MCF 10A (cell line): Measurements from ENCODE around the gene LONRF3. TPM values are rescaled to one million over a fixed set of nuclear protein-coding genes. Genes with fewer than 3 reads are reported as not detected.
A peak's percentile ranks its signal among the peaks of the same experiment; 100 is the strongest.

Source experiments
- BruUV-seq: library from RNA; stranded (reverse); fragments of 400-500 nt; replicated peaks from 2 replicates; lab custom pipeline; 2021; lab: Mats Ljungman, UMichigan
- CTCF ChIA-PET: fragments of 300-600 bp; sonication (Branson Sonifier 250); formaldehyde crosslinking; extraction: SDS; loops from one replicate; lab custom pipeline; 2021; ENCODE audit warnings: antibody characterized with exemption, inconsistent platforms; lab: Yijun Ruan, JAX
- POLR2A ChIA-PET: fragments of 300-600, 350-650 bp; sonication (Branson Sonifier 250); formaldehyde crosslinking; extraction: SDS; loops from one replicate; lab custom pipeline; 2020; ENCODE audit warnings: antibody characterized with exemption, inconsistent platforms; lab: Yijun Ruan, JAX
- DNase-seq: peaks from one replicate; pipeline ENCODE4 v3.0.0-alpha.2; 2018; ENCODE audit not compliant: unreplicated experiment
- H3K27ac Mint-ChIP-seq: one replicate; pipeline ENCODE4 v1.8.0; 2022; ENCODE audit warnings: mild to moderate bottlenecking, low read depth, mixed read lengths; ENCODE audit not compliant: unreplicated experiment
- H3K27me3 Mint-ChIP-seq: one replicate; pipeline ENCODE4 v1.8.0; 2022; ENCODE audit warnings: mixed read lengths; ENCODE audit not compliant: insufficient read depth, unreplicated experiment
- H3K36me3 Mint-ChIP-seq: one replicate; pipeline ENCODE4 v1.8.0; 2022; ENCODE audit warnings: mild to moderate bottlenecking, moderate library complexity, mixed read lengths; ENCODE audit not compliant: insufficient read depth, unreplicated experiment
- H3K4me1 Mint-ChIP-seq: one replicate; pipeline ENCODE4 v1.8.0; 2022; ENCODE audit warnings: mixed read lengths; ENCODE audit not compliant: insufficient read depth, unreplicated experiment
- H3K4me3 Mint-ChIP-seq: one replicate; pipeline ENCODE4 v1.8.0; 2022; ENCODE audit warnings: mild to moderate bottlenecking, moderate library complexity, mixed read lengths; ENCODE audit not compliant: unreplicated experiment
- H3K9me3 Mint-ChIP-seq: one replicate; pipeline ENCODE4 v1.8.0; 2022; ENCODE audit warnings: mixed read lengths; ENCODE audit not compliant: unreplicated experiment
- intact Hi-C: fragments of 100-400 bp; cut with micrococcal nuclease; formaldehyde crosslinking; loops from 2 replicates; pipeline ENCODE4 v1.14.1; 2022
- total RNA-seq: library from RNA; stranded (reverse); gene quantifications from 2 replicates; pipeline ENCODE4 v1.2.3, GENCODE V29; 2022
- TF ChIP-seq, protein P1 (sequence below): fragments of 200-600 bp; IDR thresholded peaks from one replicate; pipeline ENCODE4 v1.8.0; 2022; ENCODE audit warnings: antibody characterized with exemption, mild to moderate bottlenecking; ENCODE audit not compliant: unreplicated experiment

The LONRF3 gene
- total RNA-seq, 1 experiment from 2014 or later = 1.0 TPM

- peak overlapping the region; percentile 74 for H3K4me3 Mint-ChIP-seq
- no peaks in the 10 kb centered on the region for H3K9me3 Mint-ChIP-seq
- ChIA-PET CTCF (no interaction called here), POLR2A (interaction anchor here (0.6 kb wide), 1 partner anchor 89 kb away, joined by 3 read pairs; no protein-coding TSS in a partner anchor)
- H3K27ac Mint-ChIP-seq = no peak overlapping the region
- peaks cover 5% of the 10 kb centered on the region for H3K36me3 Mint-ChIP-seq
- intact Hi-C loops = no loop called here
- DNase-seq = peak; percentile 59
- H3K4me1 Mint-ChIP-seq = peaks cover 7% of the 10 kb centered on the region
- BruUV-seq = no TSS peak
- TF ChIP-seq, protein P1, sequence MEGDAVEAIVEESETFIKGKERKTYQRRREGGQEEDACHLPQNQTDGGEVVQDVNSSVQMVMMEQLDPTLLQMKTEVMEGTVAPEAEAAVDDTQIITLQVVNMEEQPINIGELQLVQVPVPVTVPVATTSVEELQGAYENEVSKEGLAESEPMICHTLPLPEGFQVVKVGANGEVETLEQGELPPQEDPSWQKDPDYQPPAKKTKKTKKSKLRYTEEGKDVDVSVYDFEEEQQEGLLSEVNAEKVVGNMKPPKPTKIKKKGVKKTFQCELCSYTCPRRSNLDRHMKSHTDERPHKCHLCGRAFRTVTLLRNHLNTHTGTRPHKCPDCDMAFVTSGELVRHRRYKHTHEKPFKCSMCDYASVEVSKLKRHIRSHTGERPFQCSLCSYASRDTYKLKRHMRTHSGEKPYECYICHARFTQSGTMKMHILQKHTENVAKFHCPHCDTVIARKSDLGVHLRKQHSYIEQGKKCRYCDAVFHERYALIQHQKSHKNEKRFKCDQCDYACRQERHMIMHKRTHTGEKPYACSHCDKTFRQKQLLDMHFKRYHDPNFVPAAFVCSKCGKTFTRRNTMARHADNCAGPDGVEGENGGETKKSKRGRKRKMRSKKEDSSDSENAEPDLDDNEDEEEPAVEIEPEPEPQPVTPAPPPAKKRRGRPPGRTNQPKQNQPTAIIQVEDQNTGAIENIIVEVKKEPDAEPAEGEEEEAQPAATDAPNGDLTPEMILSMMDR = no peak
- H3K27me3 Mint-ChIP-seq = peaks cover 26% of the 10 kb centered on the region
These were observed 1.6 kb downstream of the LONRF3 start for GRCh38 chrX:118975831-118976598.

DNA sequence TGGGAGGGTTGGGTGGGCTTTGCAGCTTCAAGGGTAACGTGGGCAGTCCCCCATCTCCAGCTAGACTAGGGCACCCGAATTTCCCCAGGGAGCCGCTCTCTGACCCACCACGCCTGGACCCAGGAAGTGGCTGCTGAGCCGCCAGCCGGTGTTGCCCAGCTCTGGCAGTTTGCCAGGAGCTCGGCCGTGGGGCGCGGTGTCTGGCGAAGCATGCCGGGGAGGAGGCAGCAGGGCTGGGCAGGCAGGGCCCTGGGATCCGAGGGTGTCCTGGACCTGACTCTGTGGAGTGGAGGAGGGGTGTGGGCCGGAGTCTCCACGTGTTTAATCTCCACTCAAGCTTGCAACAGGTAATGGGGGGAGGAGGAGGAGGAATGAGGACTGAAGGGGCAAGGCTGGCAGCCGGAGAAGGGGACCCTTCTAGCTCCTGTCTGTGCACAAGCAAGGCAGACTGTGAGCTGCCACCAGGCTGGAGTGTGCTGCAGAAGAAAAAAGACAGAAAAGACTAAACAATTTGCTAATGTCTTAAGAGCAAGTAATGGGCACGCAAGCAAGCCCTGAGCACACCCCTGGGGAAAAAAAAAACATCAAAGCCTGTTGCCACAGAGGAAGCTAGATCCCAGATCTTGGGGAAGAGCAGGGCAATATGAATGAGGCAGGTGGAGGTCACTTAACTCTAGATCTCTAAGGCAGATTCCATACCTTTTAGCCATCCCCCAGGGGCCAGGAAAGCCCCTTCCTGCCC is 2.4 kb downstream of the LONRF3 start:
- no peaks in the 10 kb centered on the region for H3K9me3 Mint-ChIP-seq
- intact Hi-C loops = no loop called here
- H3K4me1 Mint-ChIP-seq = peaks cover 7% of the 10 kb centered on the region
- ChIA-PET POLR2A (interaction anchor here (0.7 to 1.1 kb wide), 2 partner anchors 16 to 72 kb away, joined by 3 read pairs; no protein-coding TSS in a partner anchor), CTCF (no interaction called here)
- BruUV-seq = TSS peak; percentile 44
- DNase-seq = peak; percentile 65
- H3K36me3 Mint-ChIP-seq = peaks cover 5% of the 10 kb centered on the region
- H3K27me3 Mint-ChIP-seq = peaks cover 26% of the 10 kb centered on the region
- TF ChIP-seq, protein P1 = no peak
- H3K4me3 Mint-ChIP-seq = peak overlapping the region; percentile 74
- no peak overlapping the region for H3K27ac Mint-ChIP-seq

DNA sequence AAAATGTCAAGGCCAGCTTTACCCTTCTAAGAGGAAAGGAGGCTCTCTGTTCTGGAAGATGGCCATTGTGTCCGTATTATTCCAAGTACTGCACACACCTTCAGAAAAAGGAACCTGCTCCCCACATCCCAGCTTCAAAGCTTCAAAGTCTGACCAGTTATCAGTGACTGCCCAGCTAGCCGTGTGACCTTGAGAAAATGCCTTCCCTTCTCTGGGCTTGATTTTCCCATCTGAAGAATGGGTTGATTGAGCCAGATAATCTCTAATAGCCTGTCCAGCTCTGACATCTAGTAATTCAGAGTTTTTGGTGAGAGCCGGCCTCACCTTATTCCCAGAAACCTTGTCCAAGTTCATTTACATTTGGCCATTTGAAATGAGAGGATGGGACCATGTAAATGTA is 3.0 kb downstream of the LONRF3 start:
- Mint-ChIP-seq H3K27me3 (peaks cover 26% of the 10 kb centered on the region), H3K9me3 (no peaks in the 10 kb centered on the region), H3K36me3 (peaks cover 5% of the 10 kb centered on the region), H3K27ac (no peak overlapping the region), H3K4me3 (peak overlapping the region; percentile 74), H3K4me1 (peaks cover 7% of the 10 kb centered on the region)
- ChIA-PET POLR2A (interaction anchor here (0.7 to 1.1 kb wide), 2 partner anchors 15 to 73 kb away, joined by 3 read pairs; no protein-coding TSS in a partner anchor), CTCF (no interaction called here)
- DNase-seq = no peak
- no TSS peak for BruUV-seq
- intact Hi-C loops = no loop called here
- TF ChIP-seq, protein P1 = no peak

DNA sequence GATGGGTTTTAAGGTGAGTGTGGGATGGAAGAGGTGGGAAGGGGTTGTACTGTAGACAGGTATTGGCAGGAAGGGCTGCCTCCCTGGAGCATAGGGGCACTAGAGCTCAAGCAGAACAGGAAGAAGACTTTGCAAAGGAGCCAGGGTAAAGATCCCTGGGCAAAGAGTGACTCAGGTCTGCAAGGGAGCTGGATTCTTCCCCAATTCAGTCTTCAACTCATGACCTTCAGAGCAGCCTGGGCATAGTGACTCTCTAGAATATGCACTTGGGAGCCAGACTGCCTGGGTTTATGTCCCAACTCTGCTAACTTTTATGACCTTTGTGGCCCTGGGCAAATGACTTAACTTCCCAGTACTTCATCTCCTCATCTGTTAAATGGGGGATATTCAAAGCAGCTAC is 4.0 kb downstream of the LONRF3 start:
- BruUV-seq = no TSS peak
- H3K4me3 Mint-ChIP-seq = no peak overlapping the region
- no peaks in the 10 kb centered on the region for H3K9me3 Mint-ChIP-seq
- peaks cover 7% of the 10 kb centered on the region for H3K4me1 Mint-ChIP-seq
- H3K36me3 Mint-ChIP-seq = peaks cover 5% of the 10 kb centered on the region
- intact Hi-C loops = no loop called here
- no peak overlapping the region for H3K27ac Mint-ChIP-seq
- ChIA-PET POLR2A (interaction anchor here (1.3 kb wide), 1 partner anchor 15 kb away, joined by 3 read pairs; no protein-coding TSS in a partner anchor), CTCF (interaction anchor here (0.5 kb wide), 1 partner anchor 14 kb away, joined by 4 read pairs; no protein-coding TSS in a partner anchor)
- TF ChIP-seq, protein P1 = no peak
- peak; percentile 1 for DNase-seq
- peaks cover 26% of the 10 kb centered on the region for H3K27me3 Mint-ChIP-seq
